ENCODE measurements around the gene TATDN2. TPM values are rescaled to one million over a fixed set of nuclear protein-coding genes. Genes with fewer than 3 reads are reported as not detected.

Gene TATDN2
- total and polyA plus RNA-seq, 9 of the 15 experiments (the other 6 are each of a cell fraction or from before 2014, with no cell fraction given) = 5.2 to 44.7 (median 25.8) TPM

DNA sequence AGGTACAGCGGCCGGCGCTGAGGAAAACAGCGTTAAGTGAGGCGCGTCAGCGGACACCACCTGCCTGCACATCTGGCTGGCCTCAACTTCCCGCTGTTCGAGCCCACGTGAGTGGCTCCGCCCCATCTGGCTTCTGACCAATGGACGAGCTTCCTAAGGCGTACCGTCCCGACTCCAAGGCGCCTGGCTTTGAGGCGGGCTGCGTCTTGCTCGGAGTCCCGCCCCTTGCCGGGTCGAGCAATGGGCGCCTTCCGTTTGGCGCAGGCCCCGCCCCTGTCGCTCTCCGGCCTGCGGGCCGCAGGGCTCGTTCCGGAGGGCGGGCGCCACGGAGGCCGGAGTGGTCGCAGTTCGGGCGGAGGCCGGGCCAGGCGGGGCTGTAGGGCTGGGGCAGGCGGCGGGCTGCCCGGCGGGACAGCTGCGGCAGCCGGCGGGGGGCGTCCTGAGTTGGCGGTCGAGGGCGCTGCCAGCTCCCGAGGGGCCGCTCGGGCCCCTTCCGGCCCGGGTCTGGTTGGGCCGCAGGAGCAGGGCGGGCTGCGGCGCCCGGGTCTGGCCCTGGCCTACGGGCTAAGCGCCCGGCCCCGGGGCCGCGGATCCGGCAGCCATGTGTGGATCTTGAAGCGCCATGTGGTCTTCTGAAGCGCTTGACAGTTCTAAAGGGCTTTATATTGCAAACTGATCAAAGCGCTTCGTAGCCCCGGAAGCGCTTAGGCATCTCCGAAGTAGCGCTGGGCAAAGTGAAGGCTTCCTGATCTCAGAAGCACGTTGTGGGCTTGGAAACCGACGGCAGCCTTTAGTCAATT lies at the start of gene TATDN2 (continued):
- TF ChIP-seq JUND (IDR thresholded peaks at IDR 0.05; ENCODE audit: borderline replicate concordance, low read depth, low read length) (peak; percentile 48; the same call in 1 of the 2 replicates), JUND (tag; IDR thresholded peaks at IDR 0.05; ENCODE audit: borderline replicate concordance, low read depth, low read length) (peak; percentile 56; the same call in 1 of the 3 replicates), ERF (CRISPR knock-in tag; IDR thresholded peaks at IDR 0.05) (0 out of 2 replicates have a peak, but pooled peaks have one; percentile 48), DPF2 (IDR thresholded peaks at IDR 0.05) (0 out of 2 replicates have a peak, but pooled peaks have one; percentile 6), EHMT2 (IDR thresholded peaks at IDR 0.05) (no peak), CHD1 (IDR thresholded peaks at IDR 0.05; ENCODE audit: low read length) (peak; percentile 40), ZNF311 (CRISPR knock-in tag; IDR thresholded peaks at IDR 0.05) (no peak), ZNF146 (CRISPR knock-in tag; IDR thresholded peaks at IDR 0.05; ENCODE audit: unreplicated experiment) (peak; percentile 10), BDP1 (IDR thresholded peaks at IDR 0.05; ENCODE audit: insufficient read depth, insufficient read length) (no peak), RBFOX2 (IDR thresholded peaks at IDR 0.05; ENCODE audit: low read depth, low read length) (peak; percentile 91), ZNF707 (CRISPR knock-in tag; conservative IDR thresholded peaks at IDR 0.05) (no peak), NFXL1 (CRISPR knock-in tag; IDR thresholded peaks at IDR 0.05) (no peak), PHF20 (IDR thresholded peaks at IDR 0.05; ENCODE audit: partially characterized antibody) (no peak), SMARCC2 (IDR thresholded peaks at IDR 0.05; ENCODE audit: low read depth) (no peak)
- TF ChIP-seq, protein P1, sequence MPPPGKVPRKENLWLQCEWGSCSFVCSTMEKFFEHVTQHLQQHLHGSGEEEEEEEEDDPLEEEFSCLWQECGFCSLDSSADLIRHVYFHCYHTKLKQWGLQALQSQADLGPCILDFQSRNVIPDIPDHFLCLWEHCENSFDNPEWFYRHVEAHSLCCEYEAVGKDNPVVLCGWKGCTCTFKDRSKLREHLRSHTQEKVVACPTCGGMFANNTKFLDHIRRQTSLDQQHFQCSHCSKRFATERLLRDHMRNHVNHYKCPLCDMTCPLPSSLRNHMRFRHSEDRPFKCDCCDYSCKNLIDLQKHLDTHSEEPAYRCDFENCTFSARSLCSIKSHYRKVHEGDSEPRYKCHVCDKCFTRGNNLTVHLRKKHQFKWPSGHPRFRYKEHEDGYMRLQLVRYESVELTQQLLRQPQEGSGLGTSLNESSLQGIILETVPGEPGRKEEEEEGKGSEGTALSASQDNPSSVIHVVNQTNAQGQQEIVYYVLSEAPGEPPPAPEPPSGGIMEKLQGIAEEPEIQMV (tag; conservative IDR thresholded peaks at IDR 0.05; ENCODE audit: low read depth) = no peak
- TF ChIP-seq, protein P2, sequence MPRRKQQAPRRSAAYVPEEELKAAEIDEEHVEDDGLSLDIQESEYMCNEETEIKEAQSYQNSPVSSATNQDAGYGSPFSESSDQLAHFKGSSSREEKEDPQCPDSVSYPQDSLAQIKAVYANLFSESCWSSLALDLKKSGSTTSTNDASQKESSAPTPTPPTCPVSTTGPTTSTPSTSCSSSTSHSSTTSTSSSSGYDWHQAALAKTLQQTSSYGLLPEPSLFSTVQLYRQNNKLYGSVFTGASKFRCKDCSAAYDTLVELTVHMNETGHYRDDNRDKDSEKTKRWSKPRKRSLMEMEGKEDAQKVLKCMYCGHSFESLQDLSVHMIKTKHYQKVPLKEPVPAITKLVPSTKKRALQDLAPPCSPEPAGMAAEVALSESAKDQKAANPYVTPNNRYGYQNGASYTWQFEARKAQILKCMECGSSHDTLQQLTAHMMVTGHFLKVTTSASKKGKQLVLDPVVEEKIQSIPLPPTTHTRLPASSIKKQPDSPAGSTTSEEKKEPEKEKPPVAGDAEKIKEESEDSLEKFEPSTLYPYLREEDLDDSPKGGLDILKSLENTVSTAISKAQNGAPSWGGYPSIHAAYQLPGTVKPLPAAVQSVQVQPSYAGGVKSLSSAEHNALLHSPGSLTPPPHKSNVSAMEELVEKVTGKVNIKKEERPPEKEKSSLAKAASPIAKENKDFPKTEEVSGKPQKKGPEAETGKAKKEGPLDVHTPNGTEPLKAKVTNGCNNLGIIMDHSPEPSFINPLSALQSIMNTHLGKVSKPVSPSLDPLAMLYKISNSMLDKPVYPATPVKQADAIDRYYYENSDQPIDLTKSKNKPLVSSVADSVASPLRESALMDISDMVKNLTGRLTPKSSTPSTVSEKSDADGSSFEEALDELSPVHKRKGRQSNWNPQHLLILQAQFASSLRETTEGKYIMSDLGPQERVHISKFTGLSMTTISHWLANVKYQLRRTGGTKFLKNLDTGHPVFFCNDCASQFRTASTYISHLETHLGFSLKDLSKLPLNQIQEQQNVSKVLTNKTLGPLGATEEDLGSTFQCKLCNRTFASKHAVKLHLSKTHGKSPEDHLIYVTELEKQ (CRISPR knock-in tag; IDR thresholded peaks at IDR 0.05) = no peak
- TF ChIP-seq, protein P3, sequence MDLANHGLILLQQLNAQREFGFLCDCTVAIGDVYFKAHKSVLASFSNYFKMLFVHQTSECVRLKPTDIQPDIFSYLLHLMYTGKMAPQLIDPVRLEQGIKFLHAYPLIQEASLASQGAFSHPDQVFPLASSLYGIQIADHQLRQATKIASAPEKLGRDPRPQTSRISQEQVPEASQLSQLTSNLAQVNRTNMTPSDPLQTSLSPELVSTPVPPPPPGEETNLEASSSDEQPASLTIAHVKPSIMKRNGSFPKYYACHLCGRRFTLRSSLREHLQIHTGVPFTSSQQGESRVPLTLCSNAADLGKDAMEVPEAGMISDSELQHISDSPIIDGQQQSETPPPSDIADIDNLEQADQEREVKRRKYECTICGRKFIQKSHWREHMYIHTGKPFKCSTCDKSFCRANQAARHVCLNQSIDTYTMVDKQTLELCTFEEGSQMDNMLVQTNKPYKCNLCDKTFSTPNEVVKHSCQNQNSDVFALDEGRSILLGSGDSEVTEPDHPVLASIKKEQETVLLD (IDR thresholded peaks at IDR 0.05) = no peak; the same call in 1 of the 2 replicates
- TF ChIP-seq, protein P4, sequence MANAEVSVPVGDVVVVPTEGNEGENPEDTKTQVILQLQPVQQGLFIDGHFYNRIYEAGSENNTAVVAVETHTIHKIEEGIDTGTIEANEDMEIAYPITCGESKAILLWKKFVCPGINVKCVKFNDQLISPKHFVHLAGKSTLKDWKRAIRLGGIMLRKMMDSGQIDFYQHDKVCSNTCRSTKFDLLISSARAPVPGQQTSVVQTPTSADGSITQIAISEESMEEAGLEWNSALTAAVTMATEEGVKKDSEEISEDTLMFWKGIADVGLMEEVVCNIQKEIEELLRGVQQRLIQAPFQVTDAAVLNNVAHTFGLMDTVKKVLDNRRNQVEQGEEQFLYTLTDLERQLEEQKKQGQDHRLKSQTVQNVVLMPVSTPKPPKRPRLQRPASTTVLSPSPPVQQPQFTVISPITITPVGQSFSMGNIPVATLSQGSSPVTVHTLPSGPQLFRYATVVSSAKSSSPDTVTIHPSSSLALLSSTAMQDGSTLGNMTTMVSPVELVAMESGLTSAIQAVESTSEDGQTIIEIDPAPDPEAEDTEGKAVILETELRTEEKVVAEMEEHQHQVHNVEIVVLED (CRISPR knock-in tag; IDR thresholded peaks at IDR 0.05) = no peak; the same call in 1 of the 2 replicates

Data from K562 (cell line).